Stimulated activated CD4-positive, alpha-beta T cell treated with anti-CD3 and anti-CD28 coated beads, Interleukin-15, amount 100 ng/mL, for 1 hour (primary cell): ENCODE results near the gene PHTF1.

ENCODE experiments used
- DNase-seq, 2 donors: peaks; one replicate each; pipeline ENCODE4 v3.0.0-alpha.2; 2020; ENCODE audit warnings: low read depth in 1 of 2, low spot score in 1 of 2

PHTF1 gene

DNA sequence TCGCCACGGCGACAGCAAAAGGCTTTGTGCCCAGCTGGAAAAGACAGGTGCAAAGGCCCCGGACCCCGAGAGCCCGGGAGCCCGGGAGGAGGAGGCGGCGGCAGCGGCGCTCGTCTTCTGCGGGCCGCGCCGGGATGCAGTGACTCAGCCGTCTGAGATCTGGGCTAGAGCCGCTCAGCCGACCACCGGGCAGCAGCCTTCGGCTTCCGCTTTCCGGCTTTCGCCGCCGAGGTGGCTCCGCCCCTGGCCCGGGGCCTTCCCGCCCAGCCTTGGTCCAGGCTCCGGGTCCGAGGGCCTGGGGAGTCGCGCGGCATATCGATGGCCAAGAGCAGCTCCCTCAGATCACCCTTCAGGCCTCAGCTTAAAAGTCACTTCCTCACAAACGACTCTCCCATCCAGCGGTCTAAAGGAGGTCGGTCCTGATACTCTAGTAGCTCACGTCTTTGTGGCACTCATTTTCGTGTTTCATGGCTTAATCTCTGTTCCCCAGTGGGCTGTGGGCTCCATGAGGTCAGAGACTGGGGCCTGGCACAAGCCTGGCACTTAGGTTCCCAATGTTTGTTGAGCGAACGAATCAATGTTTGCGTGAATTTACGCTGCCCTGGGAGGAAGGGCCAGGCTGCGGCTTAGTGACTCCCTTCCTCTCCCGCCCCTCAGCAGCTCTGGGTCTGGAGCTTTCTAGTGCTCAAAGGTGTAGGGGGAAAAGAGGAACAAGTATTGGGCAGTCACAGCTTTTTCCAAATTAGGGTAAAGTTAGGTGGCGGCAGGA, at the start of gene PHTF1:
TSS of gene PHTF1 (minus strand) at position 154 of the 769 bp plus-strand sequence. CDS start 783 bp downstream, outside the sequence.
- peak in 1 of 2 donors; percentile 27 for DNase-seq

DNA sequence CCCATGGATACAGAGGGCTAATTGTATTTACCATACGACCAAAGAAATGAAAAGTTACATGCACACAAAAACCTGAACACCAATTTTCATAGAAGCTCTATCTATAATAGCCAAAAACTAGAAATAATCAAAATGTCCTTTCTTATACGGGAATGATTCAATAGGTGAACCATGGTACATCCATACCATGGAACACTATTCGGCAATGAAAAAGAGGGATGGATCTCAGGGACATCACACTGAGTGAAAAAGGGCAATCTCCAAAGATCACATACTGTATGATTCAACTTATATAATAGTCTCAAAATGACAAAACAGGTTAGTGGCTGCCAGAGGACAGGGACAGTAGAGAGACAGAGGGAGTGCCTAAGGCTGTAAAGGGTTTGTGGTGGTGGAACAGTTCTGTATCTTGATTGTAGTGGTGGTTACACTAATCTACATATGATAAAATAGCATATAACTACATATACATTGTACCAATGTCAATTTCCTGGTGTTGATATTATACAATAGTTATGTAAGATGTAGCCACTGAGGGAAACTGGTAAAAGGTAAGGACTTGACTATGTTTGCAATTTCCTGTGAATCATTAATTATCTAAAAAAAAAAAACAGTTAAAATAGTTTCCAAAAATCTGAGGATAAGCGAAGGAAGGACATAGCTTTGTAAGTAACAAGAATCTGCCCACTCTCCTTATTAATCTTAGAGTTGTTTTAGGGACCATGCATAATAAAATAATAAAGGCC, 49.3 kb upstream of the PHTF1 start:
- DNase-seq: no peak

DNA sequence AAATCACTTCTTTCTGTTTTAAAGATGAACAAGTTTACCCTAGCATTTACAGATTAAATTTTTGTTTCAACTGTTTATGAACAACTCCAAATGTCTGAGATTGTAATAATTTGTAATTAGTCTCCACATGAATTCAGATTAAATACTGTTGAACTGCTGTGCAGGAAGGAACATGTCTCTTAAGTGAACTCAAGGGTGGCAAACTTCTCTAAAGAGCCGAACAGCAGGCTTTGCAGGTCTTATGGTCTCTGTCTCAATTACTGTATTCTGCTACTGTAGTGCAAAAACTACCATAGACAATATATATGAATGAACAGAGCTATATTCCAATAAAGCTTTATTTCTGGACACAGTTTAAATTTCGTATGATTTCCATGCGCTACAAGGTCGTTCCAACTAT, 46.4 kb upstream of the PHTF1 start:
- DNase-seq: no peak

DNA sequence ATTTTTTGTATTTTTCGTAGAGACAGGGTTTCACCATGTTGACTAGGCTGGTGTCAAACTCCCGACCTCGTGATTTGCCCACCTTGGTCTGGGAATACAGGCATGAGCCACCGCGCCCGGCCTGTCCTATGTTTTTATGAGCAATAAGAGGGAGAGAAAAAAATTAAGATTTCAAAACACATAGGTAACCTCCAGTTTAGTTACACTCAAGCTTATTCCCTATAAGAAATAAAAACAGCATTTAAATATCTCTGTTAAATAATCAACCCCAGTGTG, 45.9 kb upstream of the PHTF1 start:
- DNase-seq: no peak

DNA sequence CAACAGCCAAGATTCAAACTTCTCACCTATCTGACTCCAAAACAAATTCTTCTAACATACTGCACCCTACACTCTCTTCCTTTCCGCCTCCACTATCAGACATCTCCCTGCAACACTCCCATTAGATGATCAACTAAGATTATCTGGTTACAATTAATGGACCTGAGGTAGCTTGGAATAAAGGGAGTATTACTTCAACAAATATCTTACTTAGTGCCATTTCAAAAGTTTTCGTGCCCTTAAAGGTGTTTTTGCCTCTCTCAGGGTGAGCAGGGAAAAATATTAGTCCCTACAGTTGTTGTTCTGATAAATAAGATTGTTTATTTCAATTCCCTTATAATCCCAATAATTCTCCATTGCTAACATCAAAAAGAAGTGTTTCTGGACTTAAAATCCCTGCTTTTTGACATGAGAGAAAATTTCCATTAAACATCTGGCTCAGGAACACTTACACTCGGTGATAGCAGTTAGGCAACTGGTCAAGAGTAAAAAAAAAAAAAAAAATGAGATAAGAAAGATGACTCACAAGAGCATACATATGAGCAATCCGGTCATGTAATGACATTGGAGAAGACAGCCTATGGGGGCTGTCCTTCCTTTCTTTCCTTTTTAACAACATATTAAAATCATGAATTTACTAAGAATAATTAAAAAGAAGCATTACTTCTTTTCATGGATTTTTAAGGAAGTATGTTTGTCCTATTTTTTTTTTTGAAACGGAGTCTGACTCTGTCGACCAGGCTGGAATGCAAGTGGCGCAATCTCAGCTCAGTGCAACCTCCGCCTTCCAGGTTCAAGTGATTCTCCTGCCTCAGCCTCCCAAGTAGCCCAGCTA, 45.4 kb upstream of the PHTF1 start:
- DNase-seq: no peak

DNA sequence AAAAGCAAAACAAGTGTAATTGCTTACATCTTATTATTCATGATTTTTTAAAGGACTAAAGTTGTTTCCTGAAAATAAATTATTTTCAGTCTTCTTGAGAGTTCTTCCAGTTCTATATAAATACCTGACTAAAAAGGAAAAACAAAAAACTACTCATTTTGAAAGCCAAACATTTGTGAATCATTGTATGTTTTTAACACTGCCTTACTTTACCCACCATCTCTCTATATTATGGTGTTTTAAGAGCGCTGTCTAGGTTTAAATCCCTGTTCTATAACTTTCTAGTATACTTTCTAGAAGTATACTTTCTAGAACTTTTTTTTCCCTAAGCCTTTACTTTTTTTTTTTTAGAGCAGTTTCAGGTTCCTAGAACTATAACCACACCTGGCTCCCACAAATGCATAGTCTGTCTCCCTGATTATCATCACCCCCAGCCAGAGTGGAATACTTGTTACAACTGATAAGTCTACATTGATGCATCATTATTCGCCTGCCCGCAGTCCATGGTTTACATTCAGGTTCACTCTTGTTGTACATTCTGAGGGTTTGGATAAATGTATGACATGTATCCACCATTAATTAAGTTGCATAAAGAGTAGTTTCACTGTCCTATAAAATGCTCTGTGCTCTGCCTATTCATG, 43.2 kb upstream of the PHTF1 start:
- DNase-seq: no peak

DNA sequence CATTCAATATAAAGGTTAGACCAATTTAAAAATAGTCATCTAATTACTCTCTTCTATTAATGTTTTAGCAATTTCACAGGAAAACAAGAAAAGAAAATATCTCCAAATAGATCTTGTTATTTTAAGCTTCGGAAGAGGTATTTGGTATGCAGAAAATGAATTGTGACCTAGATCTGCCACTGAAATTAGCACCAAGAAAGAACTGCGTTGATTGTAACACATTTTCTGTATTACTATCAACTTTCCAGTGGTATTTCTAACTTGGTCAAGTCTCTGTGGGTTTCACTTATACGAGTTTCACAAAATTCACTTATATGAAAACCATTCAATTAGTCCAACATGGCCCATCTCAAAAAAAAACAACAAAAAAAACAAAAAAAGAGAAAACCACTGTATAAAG, 41.2 kb upstream of the PHTF1 start:
- no peak for DNase-seq

DNA sequence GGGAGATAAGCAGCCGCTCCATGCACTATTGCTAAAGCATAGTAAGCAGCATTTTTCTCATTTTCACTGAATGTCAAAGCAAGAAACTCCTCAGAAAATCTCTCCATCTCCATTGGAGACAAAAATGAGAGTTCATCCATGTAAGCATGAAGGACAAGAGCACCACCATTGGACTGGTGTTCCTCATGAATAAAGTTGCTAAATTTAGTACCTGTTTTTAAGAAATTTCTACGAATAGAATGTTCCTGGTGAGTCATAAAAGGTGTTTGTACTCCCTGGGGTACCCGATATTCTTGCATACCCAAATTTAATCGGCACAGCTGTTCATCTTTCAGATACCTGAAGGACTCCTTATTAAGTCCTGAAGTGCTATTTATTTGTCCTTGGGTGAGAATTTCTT, 38.2 kb upstream of the PHTF1 start:
- no peak for DNase-seq

DNA sequence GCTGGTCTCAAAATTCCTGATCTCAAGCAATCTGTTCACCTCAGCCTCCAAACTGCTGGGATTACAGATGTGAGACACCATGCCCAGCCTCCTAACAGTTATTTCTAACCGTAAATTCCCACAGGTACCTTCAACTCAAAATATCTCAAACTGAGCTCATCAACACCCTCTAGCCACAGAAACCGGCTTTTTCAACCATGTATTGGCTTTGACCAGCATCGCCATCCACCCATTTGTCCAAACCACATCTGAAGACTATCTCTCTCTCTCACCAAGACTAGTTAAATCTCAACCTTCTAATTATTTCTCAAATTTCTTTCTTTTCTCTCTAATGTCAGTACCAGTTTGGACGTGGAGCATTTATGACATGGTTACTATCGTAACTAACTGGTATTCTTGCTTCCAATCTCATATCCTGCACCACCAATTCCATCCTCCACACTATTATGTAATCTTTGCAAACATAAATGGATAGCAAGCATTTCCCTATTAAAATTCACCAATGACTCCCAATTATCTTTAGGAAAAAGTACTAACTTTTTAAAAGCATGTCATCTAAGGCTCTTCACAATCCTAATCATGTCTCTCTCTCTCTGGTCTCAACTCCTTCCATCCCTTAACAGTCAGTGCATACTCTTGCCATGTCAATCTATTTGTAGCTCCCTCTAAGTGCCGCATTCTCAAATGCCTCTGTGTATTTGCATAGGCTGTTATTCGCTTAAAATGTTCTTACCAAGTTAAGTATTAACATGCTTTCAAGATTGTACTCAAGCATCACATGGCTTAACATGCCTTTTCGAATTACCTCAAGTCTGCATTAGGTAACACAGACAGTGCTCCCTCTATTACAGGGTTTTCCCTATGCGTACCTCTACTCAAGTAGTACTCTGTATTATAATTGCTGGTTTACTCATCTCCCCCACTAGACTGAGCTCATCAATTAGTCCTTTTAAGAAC, 34.9 kb upstream of the PHTF1 start:
- DNase-seq: no peak

DNA sequence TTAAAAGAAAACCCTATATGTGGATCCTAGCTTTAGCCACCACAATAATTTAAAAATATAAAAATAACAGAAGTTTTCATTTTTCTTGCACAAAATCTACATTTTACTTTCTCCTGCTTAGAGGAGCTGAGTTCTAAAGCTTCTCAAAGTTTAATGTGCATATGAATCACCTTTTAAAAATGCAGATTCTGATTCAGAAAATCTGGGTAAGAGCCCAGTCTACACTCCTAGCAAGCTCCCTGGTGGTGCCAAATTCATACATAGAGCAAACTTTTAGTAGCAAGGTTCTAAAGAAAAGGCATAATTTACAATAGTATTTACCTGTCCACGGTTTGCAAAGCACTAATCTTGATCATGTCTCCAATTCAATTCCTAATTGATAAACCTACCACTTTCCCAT, 33.7 kb upstream of the PHTF1 start:
- DNase-seq: no peak

DNA sequence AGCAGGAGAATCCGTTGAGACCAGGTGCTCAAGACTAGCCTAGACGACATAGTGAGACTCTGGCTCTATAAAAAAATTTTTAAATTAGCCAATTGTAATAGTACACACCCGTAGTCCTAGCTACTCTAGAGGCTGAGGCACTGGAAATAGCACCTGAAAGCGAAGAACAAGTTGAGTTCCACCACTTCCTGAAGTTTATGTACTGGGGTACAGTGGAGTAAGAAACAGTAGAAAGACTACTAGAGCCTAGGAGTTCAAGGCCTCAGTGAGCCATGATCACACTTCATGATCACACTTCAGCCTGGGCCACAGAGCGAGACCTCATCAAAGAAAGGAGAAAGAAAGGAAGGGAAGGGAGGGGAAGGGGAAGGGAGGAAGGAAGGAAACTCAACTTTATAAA, 33.2 kb upstream of the PHTF1 start:
- DNase-seq: no peak

DNA sequence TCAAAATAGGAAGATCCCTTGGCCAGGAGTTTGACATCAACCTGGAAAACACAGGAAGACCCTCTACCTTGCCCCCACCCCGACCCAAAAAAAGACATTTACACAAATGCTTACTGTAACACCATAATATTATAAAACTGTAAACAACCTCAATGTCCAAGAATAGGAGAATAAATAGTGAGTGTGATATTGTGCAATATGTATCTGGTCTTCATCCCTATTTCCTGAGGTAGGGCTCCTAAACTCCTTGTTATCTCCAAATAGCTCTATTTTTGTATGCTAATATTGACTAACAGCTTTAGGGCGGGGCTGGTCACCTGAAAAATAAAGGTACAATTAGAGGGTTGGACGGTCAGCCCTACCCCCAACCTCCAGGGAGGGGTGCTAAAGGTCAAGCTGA, 29.5 kb upstream of the PHTF1 start:
- DNase-seq: no peak

DNA sequence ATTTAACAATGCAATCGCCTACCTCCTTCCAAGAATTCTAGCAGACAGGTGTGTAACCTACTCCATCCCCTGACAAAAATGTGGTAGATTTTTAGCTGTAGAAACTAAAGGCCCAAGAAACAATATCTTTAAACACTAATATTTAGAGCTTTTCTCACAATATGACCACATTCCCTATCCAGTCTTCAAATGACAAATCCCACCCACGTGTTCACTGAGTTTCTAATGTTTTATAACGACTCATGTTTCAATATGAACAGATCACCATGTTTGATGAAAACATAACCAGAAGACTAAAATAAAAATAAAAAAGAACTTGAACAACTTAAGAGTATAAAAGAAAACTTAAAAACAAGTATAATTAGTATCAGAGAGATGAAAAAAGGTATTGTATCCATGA, 28.4 kb upstream of the PHTF1 start:
- no peak for DNase-seq

DNA sequence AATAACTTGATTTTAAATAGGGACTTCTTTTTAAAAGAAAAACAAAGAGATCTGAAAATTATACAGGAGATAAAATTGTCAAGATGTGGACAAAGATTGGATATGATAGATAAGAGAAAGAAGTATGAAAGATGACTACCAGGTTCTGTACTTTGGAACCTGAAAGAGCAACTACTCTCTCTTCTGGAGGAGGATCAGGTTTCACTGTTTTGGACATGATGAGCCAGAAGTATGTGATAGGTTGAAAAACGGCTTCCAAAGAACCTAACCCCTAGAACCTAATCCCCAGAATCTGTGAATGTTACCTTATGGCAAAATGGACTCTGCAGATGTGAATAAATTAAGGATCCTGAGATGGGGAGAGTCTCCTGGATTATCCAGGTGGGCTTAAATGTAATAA, 26.8 kb upstream of the PHTF1 start:
- no peak for DNase-seq

DNA sequence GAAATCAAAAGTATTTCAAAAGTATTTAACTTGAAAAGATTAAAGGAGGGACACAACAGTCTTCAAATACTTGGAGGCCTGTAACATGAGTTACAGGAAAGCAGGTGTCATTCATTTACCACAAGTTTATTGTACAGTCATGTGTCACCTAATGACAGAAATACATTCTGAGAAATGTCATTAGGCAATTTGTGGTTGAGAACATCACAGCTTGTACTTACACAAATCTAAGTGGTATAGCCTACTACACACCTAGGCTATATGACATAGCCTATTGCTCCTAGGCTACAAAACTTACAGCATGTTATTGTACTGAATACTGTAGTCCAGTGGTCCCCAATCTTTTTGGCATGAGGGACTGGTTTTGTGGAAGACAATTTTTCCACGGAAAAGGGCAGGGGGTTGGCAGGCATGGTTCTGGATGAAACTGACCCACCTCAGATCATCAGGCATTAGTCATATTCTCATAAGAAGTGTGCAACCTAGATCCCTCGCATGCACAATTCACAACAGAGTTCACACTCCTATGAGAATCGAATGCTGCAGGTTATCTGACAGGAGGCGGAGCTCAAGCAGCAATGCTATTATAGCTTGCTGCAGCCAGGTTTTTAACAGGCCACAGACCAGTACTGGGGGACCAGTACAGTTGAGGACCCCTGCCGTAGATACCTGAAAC, 25.0 kb upstream of the PHTF1 start:
- no peak for DNase-seq

DNA sequence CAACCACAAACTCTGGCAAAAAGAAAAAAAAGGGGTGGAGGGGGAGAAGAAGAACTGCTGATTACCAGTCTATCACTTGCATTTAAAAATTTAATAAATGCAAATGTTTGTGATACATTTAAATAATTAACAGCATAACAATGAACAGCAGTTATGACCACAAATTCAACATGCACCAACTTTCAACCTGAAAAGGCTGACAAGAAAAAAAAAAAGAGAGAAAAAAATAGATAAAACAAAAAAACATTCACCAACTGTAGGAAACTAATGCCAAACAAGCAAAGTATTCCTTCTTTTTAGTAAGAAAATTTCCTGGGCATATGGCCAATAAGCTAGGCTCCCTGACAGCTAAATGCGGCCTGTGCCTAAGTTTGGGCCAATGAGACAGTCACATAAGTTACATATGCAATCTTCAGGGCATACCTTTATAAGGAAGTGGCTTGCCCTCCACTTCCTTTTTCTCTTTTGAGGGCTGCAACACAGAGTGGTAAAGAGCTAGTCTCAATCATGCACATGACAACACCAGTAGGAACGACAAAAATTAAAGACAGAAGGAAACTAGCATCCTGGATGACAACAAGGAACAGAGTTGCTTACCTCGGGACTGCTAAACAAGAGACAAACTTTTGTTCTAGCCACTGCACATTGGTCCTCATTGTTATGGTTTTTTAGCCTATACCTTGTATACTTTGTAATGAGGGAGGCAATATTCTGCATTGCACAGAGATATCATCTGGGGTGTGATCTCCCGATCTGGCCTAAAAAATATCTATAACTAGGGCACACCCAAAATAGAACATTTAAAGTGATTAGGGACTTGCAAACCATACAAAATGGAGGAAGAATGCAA, 24.2 kb upstream of the PHTF1 start:
- no peak for DNase-seq

DNA sequence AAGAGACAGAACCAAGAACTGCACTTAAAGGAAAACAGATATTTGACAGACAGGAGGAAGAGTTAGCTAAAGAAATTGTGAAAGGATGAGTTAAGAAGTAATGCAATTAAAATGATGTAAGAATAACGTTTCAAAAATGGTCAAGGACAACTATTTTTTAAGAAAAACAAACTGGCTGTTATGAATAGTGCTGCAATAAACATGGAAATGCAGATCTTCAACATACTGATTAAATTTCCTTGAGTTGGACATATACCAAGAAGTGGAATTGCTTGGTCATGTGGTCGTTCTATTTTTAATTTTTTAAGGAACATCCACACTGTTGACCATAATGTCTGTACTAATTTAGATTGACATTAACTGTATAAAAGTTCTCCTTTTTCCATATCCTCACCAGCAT, 23.1 kb upstream of the PHTF1 start:
- DNase-seq: no peak

DNA sequence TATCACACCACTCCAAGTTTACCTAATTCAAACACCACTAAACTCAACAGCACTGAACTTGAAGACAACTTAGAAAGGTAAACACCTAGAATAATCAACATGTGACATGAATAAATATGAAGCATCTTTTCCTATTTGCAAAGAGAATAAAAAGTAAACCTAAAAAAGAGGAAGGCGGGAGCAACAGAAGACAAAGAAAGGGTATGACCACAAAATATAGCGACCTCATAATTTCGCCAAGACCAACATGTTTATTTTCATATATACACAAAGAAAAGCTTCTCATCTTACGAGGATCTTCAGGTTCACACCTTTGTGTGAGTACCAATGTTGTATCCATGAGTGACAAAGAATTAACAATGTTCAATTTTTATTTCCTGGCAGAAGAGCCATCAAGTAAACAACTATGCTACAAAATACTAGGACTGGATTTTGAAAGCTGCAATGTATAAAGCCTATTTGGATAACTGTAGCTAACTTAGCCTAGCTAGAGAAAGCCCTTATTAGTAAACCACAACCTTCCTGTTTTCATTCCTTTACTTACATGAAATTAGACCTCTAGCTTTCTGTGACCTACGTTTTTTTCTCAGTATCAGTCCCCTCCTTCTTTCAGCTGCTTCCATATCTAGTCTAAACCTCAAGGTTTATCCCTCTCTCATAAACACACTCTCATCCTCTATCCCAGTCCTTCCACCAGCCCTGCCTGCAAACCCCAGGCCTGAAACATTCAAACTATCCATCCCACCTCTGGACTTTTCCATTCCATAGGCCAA, 21.3 kb upstream of the PHTF1 start:
- no peak for DNase-seq
